H9 (cell line): Measurements from ENCODE around the gene OR2AT4. TPM values are rescaled to one million over a fixed set of nuclear protein-coding genes. Genes with fewer than 3 reads are reported as not detected.

Experiments
- DNase-seq: peaks from one replicate; pipeline ENCODE4 v3.0.0-alpha.2; 2017
- H2AFZ ChIP-seq: one replicate; pipeline ENCODE4 v1.6.1; 2013; ENCODE audit warnings: mild to moderate bottlenecking, low read length, control low read depth, moderate library complexity
- H2AK5ac ChIP-seq: 2 replicates; pipeline ENCODE4 v1.6.1; 2013; ENCODE audit warnings: low read length, control low read depth, mixed read lengths; ENCODE audit not compliant: insufficient read length
- H2BK120ac ChIP-seq: one replicate; pipeline ENCODE4 v1.6.1; 2013; ENCODE audit warnings: low read depth, mild to moderate bottlenecking, low read length, control low read depth, inconsistent platforms; ENCODE audit not compliant: poor library complexity, severe bottlenecking
- H2BK12ac ChIP-seq: 2 replicates; pipeline ENCODE4 v1.6.1; 2013; ENCODE audit warnings: low read length, control low read depth, mixed read lengths, low read depth; ENCODE audit not compliant: insufficient read length
- H2BK15ac ChIP-seq: 2 replicates; pipeline ENCODE4 v1.6.1; 2013; ENCODE audit warnings: low read depth, low read length, control low read depth
- H2BK20ac ChIP-seq: one replicate; pipeline ENCODE4 v1.6.1; 2013; ENCODE audit warnings: low read depth, mild to moderate bottlenecking, low read length, control low read depth, inconsistent platforms; ENCODE audit not compliant: poor library complexity, severe bottlenecking
- H2BK5ac ChIP-seq: 2 replicates; pipeline ENCODE4 v1.6.1; 2013; ENCODE audit warnings: low read length, control low read depth, mixed read lengths; ENCODE audit not compliant: insufficient read length
- H3K14ac ChIP-seq: 2 replicates; pipeline ENCODE4 v1.6.1; 2013; ENCODE audit warnings: low read length, control low read depth; ENCODE audit not compliant: insufficient read depth
- H3K18ac ChIP-seq: 2 replicates; pipeline ENCODE4 v1.6.1; 2013; ENCODE audit warnings: low read depth, mild to moderate bottlenecking, mixed read lengths, low read length, control low read depth; ENCODE audit not compliant: insufficient read length
- H3K23ac ChIP-seq: 2 replicates; pipeline ENCODE4 v1.6.1; 2013; ENCODE audit warnings: low read length, control low read depth, mixed read lengths, low read depth; ENCODE audit not compliant: insufficient read length
- H3K23me2 ChIP-seq: 2 replicates; pipeline ENCODE4 v1.6.1; 2013; ENCODE audit warnings: low read depth, mild to moderate bottlenecking, mixed read lengths, low read length, control low read depth; ENCODE audit not compliant: insufficient read length, poor library complexity, severe bottlenecking
- H3K27ac ChIP-seq: 2 replicates; pipeline ENCODE4 v1.5.1; 2013; ENCODE audit warnings: low read length, control low read depth, mixed read lengths, low read depth; ENCODE audit not compliant: insufficient read length
- H3K27me3 ChIP-seq: 2 replicates; pipeline ENCODE4 v1.6.1; 2013; ENCODE audit warnings: low read length, control low read depth, inconsistent platforms; ENCODE audit not compliant: insufficient read depth
- H3K4ac ChIP-seq: 2 replicates; pipeline ENCODE4 v1.6.1; 2013; ENCODE audit warnings: low read depth, mild to moderate bottlenecking, control low read depth, inconsistent platforms, low read length, moderate library complexity
- H3K4me1 ChIP-seq: 2 replicates; pipeline ENCODE4 v1.6.1; 2013; ENCODE audit warnings: low read length, control low read depth, inconsistent platforms; ENCODE audit not compliant: insufficient read depth
- H3K4me2 ChIP-seq: 2 replicates; pipeline ENCODE4 v1.6.1; 2013; ENCODE audit warnings: low read length, control low read depth, mixed read lengths; ENCODE audit not compliant: insufficient read length, insufficient read depth
- H3K56ac ChIP-seq: 2 replicates; pipeline ENCODE4 v1.6.1; 2013; ENCODE audit warnings: low read depth, mild to moderate bottlenecking, mixed read lengths, low read length, control low read depth; ENCODE audit not compliant: insufficient read length
- H3K79me1 ChIP-seq: 2 replicates; pipeline ENCODE4 v1.6.1; 2013; ENCODE audit warnings: low read depth, mild to moderate bottlenecking, moderate library complexity, low read length, control low read depth, inconsistent platforms; ENCODE audit not compliant: insufficient read depth, poor library complexity, severe bottlenecking
- H3K79me2 ChIP-seq: 2 replicates; pipeline ENCODE4 v1.6.1; 2013; ENCODE audit warnings: low read length, control low read depth, inconsistent platforms; ENCODE audit not compliant: insufficient read depth
- H3K9ac ChIP-seq: 2 replicates; pipeline ENCODE4 v1.6.1; 2013; ENCODE audit warnings: low read length, control low read depth, mixed read lengths; ENCODE audit not compliant: insufficient read length; ENCODE audit errors: extremely low read depth
- H3K9me3 ChIP-seq: one replicate; pipeline ENCODE4 v1.6.1; 2013; ENCODE audit warnings: low read depth, low read length, inconsistent platforms; ENCODE audit not compliant: control insufficient read depth
- H3T11ph ChIP-seq: one replicate; pipeline ENCODE4 v1.6.1; 2013; ENCODE audit warnings: mild to moderate bottlenecking, low read length, control low read depth, inconsistent platforms
- H4K20me1 ChIP-seq: one replicate; pipeline ENCODE4 v1.6.1; 2013; ENCODE audit not compliant: control insufficient read depth, insufficient read length, insufficient read depth
- H4K5ac ChIP-seq: 2 replicates; pipeline ENCODE4 v1.6.1; 2013; ENCODE audit warnings: low read depth, mild to moderate bottlenecking, mixed read lengths, low read length, control low read depth; ENCODE audit not compliant: insufficient read length
- H4K8ac ChIP-seq: replicated peaks from 2 replicates; pipeline ENCODE4 v1.6.1; 2013; ENCODE audit warnings: low read length, control low read depth, mixed read lengths, low read depth; ENCODE audit not compliant: insufficient read length
- H4K91ac ChIP-seq: 2 replicates; pipeline ENCODE4 v1.6.1; 2013; ENCODE audit warnings: low read depth, mild to moderate bottlenecking, moderate library complexity, mixed read lengths, low read length, control low read depth; ENCODE audit not compliant: insufficient read length
- H3K27ac Mint-ChIP-seq, 3 experiments: 2 replicates in 2 of 3; 3 replicates in 1 of 3; pipeline ENCODE4 v1.8.0; 2020 to 2021; ENCODE audit warnings: mixed read lengths in 3 of 3, mild to moderate bottlenecking in 1 of 3, moderate library complexity in 1 of 3
- H3K27me3 Mint-ChIP-seq: 2 replicates; pipeline ENCODE4 v1.8.0; 2021; ENCODE audit warnings: low read depth, mild to moderate bottlenecking, moderate library complexity, mixed read lengths
- H3K36me3 Mint-ChIP-seq, 3 experiments: 2 replicates in 2 of 3; 3 replicates in 1 of 3; pipeline ENCODE4 v1.8.0; 2020 to 2021; ENCODE audit warnings: low read depth in 3 of 3, mixed read lengths in 3 of 3; ENCODE audit not compliant: insufficient read depth in 1 of 3
- H3K4me1 Mint-ChIP-seq, 2 experiments: 2 replicates each; pipeline ENCODE4 v1.8.0; 2020; ENCODE audit warnings: mixed read lengths in 2 of 2
- H3K4me3 Mint-ChIP-seq, 2 experiments: 2 replicates in 1 of 2; 3 replicates in 1 of 2; pipeline ENCODE4 v1.8.0; 2020 to 2021; ENCODE audit warnings: mild to moderate bottlenecking in 2 of 2, mixed read lengths in 2 of 2, moderate library complexity in 1 of 2
- H3K9me3 Mint-ChIP-seq, 2 experiments: 2 replicates in 1 of 2; 3 replicates in 1 of 2; pipeline ENCODE4 v1.8.0; 2020; ENCODE audit warnings: mild to moderate bottlenecking in 2 of 2, mixed read lengths in 2 of 2, moderate library complexity in 1 of 2
- CTCF ChIP-seq: fragments of 200-600 bp; sonication (generic); conservative IDR thresholded peaks from 3 replicates; pipeline ENCODE4 v1.8.0; 2021; ENCODE audit warnings: antibody characterized with exemption, mild to moderate bottlenecking
- WGBS: extraction: QIAGEN DNeasy Blood & Tissue Kit; methylation state at CpG from one replicate; pipeline ENCODE4 v1.1.7; 2013; ENCODE audit warnings: missing lambda C conversion rate, low lambda C conversion rate, mixed read lengths; ENCODE audit not compliant: insufficient read length; ENCODE audit errors: extremely low coverage; 5-methylcytosine and 5-hydroxymethylcytosine counted together
- total RNA-seq: library from RNA; stranded (reverse); gene quantifications from 2 replicates; pipeline ENCODE4 v1.2.1, GENCODE V29; 2021

Gene OR2AT4
- total RNA-seq, 1 experiment from 2014 or later, result not detected

DNA sequence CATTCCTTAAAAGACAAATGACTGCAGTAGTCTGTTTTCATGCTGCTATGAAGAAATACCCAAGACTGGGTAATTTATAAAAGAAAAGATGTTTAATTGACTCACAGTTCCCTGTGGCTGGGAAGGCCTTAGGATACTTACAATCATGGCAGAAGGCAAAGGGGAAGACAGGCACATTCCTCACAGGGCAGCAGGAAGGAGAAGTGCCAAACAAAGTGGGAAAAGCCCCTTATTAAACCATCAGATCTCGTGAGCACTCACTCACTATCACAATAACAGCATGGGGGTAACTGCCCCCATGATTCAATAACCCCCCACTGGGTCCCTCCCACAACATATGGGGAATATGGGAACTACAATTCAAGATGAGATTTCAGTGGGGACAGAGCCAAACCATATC, 16.4 kb upstream of the OR2AT4 start:
- Mint-ChIP-seq H3K27ac (no peak overlapping the region; a peak in 1 of 7 replicates), H3K27me3 (no peaks in the 10 kb centered on the region; the same call in none of the 2 replicates), H3K4me3 (no peak overlapping the region), H3K36me3 (peaks cover 0 to 4% (median 0%) of the 10 kb centered on the region in 3 experiments; a peak in 2 of 7 replicates), H3K4me1 (peaks cover 0 to 3% of the 10 kb centered on the region in 2 experiments; a peak in 1 of 4 replicates), H3K9me3 (peaks cover 11 to 12% of the 10 kb centered on the region in 2 experiments)
- Histone ChIP-seq H3K27me3 (no peaks in the 10 kb centered on the region), H3K4me1 (no peaks in the 10 kb centered on the region), H3K56ac (no peak overlapping the region), H4K5ac (no peak overlapping the region), H3K4ac (no peak overlapping the region), H3K18ac (no peak overlapping the region), H3K79me1 (no peaks in the 10 kb centered on the region), H2BK5ac (no peak overlapping the region), H3K9ac (no peak overlapping the region), H2BK15ac (no peak overlapping the region), H2AFZ (no peak overlapping the region), H2AK5ac (no peak overlapping the region), H2BK12ac (no peak overlapping the region), H3K79me2 (no peaks in the 10 kb centered on the region), H3K14ac (no peak overlapping the region), H3K9me3 (no peaks in the 10 kb centered on the region), H2BK20ac (no peak overlapping the region), H3K27ac (no peak overlapping the region), H3K23me2 (no peaks in the 10 kb centered on the region), H3K23ac (no peak overlapping the region), H4K20me1 (no peaks in the 10 kb centered on the region), H3T11ph (no peak overlapping the region), H4K91ac (no peak overlapping the region), H2BK120ac (no peak overlapping the region), H4K8ac (no peak overlapping the region), H3K4me2 (no peak overlapping the region)
- no CpG with 5 or more reads among the region's 1 CpG for WGBS
- no peak for DNase-seq
- TF ChIP-seq CTCF, result no peak
